Measurements from ENCODE around the gene FRRS1.
"Not testable (repeated sequence)": the region's sequence is repeated elsewhere in the genome, so short reads cannot be mapped to it uniquely, and the experiment has no call there.

The FRRS1 gene

GRCh38 chr1:99768104-99768503 lies 1.7 kb upstream of the FRRS1 start:
- in situ Hi-C loops (cut with MboI; ENCODE audit: low sequenced_read_pairs) = no loop called here

GRCh38 chr1:99764909-99765308 lies 1.5 kb downstream of the FRRS1 start:
- in situ Hi-C loops (cut with MboI; ENCODE audit: low sequenced_read_pairs) = no loop called here

GRCh38 chr1:99764439-99764838 lies 2.0 kb downstream of the FRRS1 start:
- in situ Hi-C loops (cut with MboI; ENCODE audit: low sequenced_read_pairs) = no loop called here

- in situ Hi-C loops (cut with MboI; ENCODE audit: low sequenced_read_pairs) = no loop called here
Observed at GRCh38 chr1:99763956-99764355, 2.5 kb downstream of the FRRS1 start.

- in situ Hi-C loops (cut with MboI; ENCODE audit: low sequenced_read_pairs) = no loop called here
Observed at GRCh38 chr1:99761774-99762173, 4.7 kb downstream of the FRRS1 start.

- in situ Hi-C loops (cut with MboI; ENCODE audit: low sequenced_read_pairs) = no loop called here
Observed at GRCh38 chr1:99759518-99760160, 6.8 kb downstream of the FRRS1 start.

GRCh38 chr1:99758686-99759517 lies 7.5 kb downstream of the FRRS1 start:
- in situ Hi-C loops (cut with MboI; ENCODE audit: low sequenced_read_pairs) = not testable (repeated sequence)

GRCh38 chr1:99758073-99758511 lies 8.3 kb downstream of the FRRS1 start:
- in situ Hi-C loops (cut with MboI; ENCODE audit: low sequenced_read_pairs) = no loop called here

GRCh38 chr1:99756598-99756997 lies 9.8 kb downstream of the FRRS1 start:
- in situ Hi-C loops (cut with MboI; ENCODE audit: low sequenced_read_pairs) = no loop called here

GRCh38 chr1:99755664-99756063 lies 10.8 kb downstream of the FRRS1 start:
- in situ Hi-C loops (cut with MboI; ENCODE audit: low sequenced_read_pairs) = no loop called here

GRCh38 chr1:99754697-99755096 lies 11.7 kb downstream of the FRRS1 start:
- in situ Hi-C loops (cut with MboI; ENCODE audit: low sequenced_read_pairs) = no loop called here

GRCh38 chr1:99754055-99754626 lies 12.3 kb downstream of the FRRS1 start:
- in situ Hi-C loops (cut with MboI; ENCODE audit: low sequenced_read_pairs) = no loop called here

GRCh38 chr1:99751877-99752504 lies 14.4 kb downstream of the FRRS1 start:
- in situ Hi-C loops (cut with MboI; ENCODE audit: low sequenced_read_pairs) = no loop called here

- in situ Hi-C loops (cut with MboI; ENCODE audit: low sequenced_read_pairs) = no loop called here
Observed at GRCh38 chr1:99749504-99750347, 16.7 kb downstream of the FRRS1 start.

GRCh38 chr1:99748419-99748818 lies 18.0 kb downstream of the FRRS1 start:
- in situ Hi-C loops (cut with MboI; ENCODE audit: low sequenced_read_pairs) = no loop called here

- in situ Hi-C loops (cut with MboI; ENCODE audit: low sequenced_read_pairs) = no loop called here
Observed at GRCh38 chr1:99745684-99746083, 20.8 kb downstream of the FRRS1 start.

GRCh38 chr1:99745061-99745460 lies 21.4 kb downstream of the FRRS1 start:
- in situ Hi-C loops (cut with MboI; ENCODE audit: low sequenced_read_pairs) = no loop called here

GRCh38 chr1:99740141-99740540 lies 26.3 kb downstream of the FRRS1 start:
- in situ Hi-C loops (cut with MboI; ENCODE audit: low sequenced_read_pairs) = no loop called here

- in situ Hi-C loops (cut with MboI; ENCODE audit: low sequenced_read_pairs) = no loop called here
Observed at GRCh38 chr1:99738858-99739465, 27.5 kb downstream of the FRRS1 start.

GRCh38 chr1:99737016-99737415 lies 29.4 kb downstream of the FRRS1 start:
- in situ Hi-C loops (cut with MboI; ENCODE audit: low sequenced_read_pairs) = no loop called here
